NCI-H1930 (cell line): ENCODE measurements around the gene RPN2.
A peak's percentile ranks its signal among the peaks of the same experiment; 100 is the strongest.

Source experiments
- DNase-seq, 2 experiments: peaks; one replicate each; lab custom pipeline; 2025; lab: John Stamatoyannopoulos, UW

The RPN2 gene

GRCh38 chr20:37243076-37243936, 64.2 kb downstream of the RPN2 start:
- peak; percentile 65 to 67 for DNase-seq

- no peak for DNase-seq
Measured at GRCh38 chr20:37243937-37244571, 64.9 kb downstream of the RPN2 start.

DNA sequence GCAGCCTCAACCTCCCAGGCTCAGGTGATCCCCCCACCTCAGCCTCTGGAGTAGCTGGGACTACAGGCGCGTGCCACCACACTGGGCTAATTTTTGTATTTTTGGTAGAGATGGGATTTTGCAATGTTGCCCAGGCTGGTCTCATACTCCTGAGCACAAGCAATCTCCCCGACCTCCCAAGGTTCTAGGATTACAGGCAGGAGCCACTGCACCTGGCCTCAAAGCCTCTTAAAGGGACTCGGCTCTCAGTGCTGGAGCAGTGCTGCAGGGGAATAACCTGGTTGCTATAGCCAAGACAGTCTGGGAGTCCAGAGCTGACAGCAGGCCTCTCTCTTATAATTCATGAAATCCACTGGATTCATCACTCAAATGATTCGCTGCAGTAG, 65.4 kb downstream of the RPN2 start:
- no peak for DNase-seq

DNA sequence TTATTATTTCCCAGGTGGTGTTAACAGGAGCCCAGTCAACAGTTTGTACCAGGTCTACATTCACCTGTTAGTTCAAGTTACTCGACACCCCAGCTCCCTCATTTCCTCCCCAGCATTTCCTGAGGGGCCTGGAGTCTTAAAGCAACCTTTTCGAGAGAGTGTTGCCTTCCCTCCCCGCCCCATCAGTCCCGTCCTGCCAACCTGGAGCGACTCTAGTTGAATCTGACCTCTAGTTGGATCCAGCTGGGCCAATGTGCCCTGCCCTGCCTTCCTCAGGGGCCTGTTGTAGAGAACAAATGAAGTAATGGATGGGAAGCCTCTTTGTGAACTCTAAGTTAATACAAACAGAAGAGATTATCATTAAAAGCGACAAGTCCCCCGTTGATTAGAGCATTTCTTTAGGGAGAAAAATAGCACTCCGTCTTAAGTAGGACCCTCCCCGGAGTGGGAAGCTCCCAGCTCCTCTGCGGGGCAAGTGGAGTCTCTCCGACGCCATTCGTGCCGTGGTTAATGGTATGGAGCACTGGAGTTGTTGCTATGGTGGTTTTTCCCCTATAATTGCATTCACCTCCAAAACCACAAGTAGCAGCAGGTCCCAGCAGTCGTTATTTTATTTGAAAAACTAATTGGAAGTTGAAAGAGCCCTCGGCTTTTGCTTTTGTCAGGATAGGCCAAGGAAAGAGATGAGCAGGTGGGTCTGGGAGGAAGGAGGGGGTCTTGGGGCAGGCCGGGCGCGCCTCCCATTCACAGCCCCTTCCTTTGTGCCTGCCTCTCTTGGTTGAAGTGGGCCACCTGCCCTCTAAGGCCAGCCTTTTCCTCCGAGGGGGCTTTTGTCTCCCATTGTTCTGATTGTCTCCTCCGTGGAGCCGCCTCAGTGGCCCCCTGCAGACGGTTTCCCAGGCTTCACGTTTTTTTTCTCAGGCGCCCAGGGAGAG, 66.4 kb downstream of the RPN2 start:
- DNase-seq = peak; percentile 91 to 96

DNA sequence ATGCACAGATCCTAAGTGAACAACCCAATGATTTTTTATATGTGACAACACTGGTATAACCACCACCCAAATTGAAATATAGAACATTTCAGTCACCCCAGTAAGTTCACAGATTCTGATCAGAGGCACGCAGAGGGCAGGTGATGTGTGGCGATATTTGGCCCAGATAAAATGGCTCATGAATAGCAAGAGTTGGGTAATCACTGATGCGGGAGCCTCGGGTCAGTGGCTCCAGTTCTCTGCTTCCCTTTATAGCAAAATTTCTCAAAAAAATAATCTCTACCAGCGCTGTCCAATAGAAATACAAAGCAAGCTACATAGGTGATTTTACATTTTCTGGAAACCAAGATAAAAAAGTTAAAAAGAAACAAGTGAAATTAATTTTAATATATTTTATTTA, 67.6 kb downstream of the RPN2 start:
- no peak for DNase-seq

DNA sequence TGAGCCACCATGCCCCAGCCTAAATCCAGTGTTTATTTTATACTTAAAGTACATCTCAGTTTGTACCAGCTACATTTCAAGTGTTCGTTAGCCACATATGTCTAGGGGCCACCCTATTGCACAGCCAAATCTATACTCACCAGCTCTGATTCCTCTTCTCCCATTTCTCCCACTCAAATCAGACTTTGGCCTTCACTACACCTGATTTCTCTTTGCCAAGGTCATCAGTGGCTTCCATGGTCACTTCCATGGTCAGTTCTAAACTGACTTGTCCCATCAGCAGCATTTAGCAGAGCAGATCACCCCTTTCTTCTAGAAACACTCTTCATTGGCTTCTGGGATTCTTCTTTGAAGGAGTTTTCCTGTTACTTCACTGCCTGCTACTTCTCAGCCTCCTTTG, 68.4 kb downstream of the RPN2 start:
- no peak for DNase-seq

- no peak for DNase-seq
Measured at GRCh38 chr20:37249304-37249703, 70.2 kb downstream of the RPN2 start.

DNA sequence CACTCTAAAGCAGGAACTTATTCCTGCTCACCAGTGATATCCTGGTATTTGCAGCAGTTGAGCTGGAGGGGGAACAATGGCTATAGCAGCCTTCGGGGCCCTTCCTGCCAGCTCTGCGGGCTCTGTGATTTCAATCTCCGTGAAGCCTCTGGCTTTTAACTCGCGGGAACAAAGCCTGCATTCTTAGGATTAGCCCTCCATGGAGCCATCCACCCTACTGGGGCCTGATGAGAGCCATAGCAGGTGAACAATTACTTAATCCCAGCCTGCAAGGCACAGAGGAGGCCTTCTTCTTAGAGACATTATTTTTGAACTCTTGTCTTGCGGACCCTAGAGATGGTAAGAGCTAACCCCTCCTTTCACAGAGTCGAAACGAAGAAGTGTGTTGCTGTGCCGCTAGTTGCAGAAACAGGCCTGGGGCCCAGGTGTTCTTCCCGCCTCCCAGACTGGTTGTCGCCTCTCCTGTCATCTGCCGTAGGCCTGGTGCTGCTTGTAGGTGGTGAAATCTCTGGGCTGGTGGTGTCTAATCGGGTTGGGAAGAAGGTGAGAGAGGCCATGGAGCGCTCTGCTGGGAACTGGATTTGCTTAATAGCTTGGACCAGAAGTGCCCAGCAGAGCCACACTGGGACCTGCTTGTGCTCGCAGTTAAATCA, 72.8 kb downstream of the RPN2 start:
- DNase-seq = no peak

DNA sequence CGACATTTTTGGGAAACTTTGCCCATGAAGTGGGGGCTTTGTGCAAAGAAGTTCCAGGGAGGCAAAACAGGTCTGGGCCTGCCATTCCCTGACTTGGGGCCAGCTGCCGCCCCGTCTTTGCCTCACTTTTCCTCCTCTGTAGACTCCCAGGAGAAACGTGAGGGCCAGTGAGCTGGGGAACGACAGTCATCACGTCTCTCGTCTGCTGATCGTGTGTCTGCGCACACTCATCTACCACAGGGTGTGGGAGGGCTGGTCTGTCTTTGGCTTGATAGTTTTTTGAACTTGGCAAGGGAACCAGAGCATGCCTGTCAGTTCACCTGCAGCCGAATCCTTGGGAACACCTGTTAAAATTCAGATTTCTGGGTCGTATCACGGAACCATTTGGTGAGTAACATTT, 74.0 kb downstream of the RPN2 start:
- no peak for DNase-seq

DNA sequence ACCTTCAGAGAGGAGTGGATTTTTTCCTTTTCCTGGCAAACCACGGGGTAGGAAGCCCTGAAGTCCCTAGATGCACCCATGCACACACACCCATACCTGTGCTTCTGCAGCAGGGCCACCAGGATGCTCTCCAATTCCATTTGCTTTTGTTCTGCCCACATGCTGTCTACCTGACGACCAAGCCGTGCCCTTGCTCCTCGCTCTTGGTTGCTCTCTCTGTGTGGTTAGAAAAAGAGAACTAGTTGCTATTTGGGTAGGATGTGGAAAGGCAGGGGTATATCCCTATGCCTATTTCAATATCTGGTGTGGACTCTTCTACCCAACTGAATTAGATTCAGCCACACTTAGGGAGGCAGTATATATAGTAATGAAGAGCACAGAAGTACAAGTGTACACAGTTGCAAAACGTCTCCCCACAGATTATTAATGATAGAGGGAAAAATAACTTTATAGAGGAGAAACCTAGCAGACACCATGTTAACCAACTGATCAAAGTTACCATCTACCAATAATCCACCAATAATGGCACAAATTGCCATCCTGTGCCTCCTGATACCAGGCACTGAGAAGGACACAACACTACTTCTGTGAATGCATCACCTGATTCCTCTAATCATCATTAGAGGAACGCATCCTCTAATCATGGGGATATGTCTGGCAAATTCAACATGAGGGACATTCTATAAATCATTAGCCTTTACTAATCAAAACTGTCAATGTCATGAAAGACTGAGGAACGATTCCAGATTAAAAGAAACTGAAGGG, 75.2 kb downstream of the RPN2 start:
- no peak for DNase-seq

DNA sequence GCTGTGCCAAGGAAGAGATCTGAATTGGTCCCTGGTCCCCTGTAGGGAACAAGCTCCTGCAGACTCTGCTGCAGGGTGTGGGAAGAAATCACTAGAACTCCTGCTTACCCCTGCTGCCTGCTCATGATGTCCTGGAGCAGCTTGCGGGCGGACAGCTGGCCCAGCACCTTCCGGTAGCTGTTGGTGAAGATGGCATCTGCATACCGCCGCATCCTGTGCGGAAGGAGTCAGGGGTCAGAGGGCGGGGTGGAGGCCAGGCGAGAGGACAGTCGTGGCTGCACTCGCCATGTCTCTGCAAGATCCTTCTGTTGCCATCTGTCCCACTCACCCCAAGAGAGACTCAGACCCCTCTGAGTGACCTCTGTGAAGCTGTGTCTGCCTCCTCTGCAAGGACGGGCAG, 77.2 kb downstream of the RPN2 start:
- no peak for DNase-seq

GRCh38 chr20:37257530-37257929, 78.4 kb downstream of the RPN2 start:
- no peak for DNase-seq

DNA sequence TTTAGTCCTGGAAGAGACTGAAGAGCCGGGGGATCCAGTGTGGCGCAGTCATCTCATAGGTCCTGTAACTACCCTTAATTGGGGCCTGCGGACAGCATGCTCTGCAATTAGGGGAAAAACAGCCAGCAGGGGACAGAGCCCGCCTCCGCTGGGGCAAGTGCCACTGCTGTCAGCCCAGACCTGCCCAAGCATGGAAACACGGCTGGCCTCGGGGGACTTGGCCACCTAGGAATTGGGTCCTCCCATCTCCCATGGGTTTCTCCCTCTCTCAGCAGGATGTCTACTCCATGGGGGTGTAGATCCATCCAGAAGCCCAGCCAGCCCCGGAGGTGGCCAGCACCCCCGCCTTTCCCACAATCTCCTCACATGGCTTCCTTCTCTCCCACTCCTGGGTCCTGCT, 78.9 kb downstream of the RPN2 start:
- peak in 1 of 2 experiments; percentile 61 for DNase-seq

DNA sequence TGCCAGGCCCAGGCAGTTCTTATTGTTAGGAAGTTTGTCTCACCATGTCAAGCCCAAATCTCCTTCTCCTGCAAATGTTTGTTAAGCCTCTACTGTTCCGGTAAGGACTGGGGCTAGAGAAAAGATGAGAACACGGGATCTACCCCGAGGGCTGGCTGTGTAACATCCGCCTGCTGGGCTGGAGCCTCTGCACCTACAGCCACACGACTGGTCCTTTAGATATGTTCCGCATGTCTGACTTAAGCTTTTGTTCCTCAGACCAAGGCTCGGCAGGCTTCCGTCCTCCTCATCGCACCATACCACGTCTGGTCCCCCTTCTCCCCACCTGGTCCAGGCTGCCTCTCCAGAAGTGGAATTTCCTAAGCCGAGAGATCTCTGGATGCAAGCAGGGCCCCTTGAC, 79.9 kb downstream of the RPN2 start:
- no peak for DNase-seq

DNA sequence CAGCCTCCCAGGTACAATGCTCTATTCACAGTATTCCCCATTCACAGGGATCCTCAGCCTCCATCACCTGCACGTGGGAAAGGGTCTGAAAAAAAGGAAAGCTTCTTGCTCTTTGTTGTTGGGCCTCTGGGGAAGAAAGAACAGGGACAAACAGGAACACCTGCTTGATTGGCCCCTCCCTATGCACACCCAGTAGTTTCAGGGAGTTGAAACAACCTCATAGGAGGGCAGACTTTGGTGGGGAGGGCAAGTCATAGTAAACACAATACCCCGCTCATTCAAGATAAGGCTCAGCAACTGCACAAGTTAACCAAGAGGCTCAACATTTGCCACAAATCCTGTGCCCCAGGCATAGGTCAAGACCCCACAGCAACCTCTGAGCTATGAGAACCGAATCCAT, 80.7 kb downstream of the RPN2 start:
- DNase-seq = no peak

- DNase-seq = no peak
Measured at GRCh38 chr20:37260923-37261322, 81.8 kb downstream of the RPN2 start.

- DNase-seq = peak in 1 of 2 experiments; percentile 50
Measured at GRCh38 chr20:37261714-37262113, 82.6 kb downstream of the RPN2 start, which contains the start of gene GHRH. Gene GHRH, minus strand, starts transcription at chr20:37261814. Its CDS starts 4,925 bp downstream, at chr20:37256889.

DNA sequence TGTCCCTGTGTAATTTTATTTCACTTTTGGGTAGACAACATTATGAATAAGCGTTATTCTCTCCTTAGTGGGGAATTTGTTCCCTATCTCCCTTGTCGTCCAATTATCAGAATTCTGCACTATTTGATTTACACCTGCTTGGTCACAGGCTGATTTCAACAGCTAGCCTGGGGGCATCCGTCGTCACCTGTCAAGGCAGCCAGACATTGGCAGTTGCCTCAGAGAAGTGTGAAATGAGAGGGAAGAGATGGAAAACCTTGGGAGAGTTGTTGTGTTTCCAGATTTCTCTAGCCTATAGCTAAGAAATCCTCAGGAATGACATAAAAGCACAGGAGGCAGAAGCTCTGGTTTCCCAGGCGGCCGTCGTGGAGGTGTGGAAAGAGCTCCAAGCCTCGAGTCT, 83.4 kb downstream of the RPN2 start:
- no peak for DNase-seq

- DNase-seq = no peak
Measured at GRCh38 chr20:37263686-37264085, 84.6 kb downstream of the RPN2 start.

DNA sequence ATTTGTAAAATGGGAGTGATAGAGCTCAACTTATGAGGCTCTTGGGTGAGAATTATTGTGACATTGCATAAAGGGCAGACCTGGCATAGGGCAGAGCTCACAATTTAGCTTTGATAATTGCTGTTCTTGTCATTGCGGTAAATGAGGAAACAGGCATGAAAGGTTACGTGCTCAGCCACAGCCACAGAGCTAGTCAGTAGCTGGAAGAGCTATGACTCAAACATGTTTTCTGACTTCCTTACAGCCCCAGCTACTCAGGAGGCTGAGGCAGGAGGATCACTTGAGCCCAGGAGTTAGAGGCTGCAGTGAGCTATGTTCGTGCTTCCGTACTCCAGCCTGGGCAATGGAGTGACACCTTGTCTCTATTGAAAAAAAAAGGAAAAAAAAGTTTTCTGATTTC, 86.0 kb downstream of the RPN2 start:
- no peak for DNase-seq
